HG03469 (cell line): ENCODE data around the gene DNAH3.

ENCODE experiments used
- ATAC-seq: cut with Tn5 transposase; IDR thresholded peaks from one replicate; pipeline ENCODE4 v1.9.1; 2021; ENCODE audit warnings: mild to moderate bottlenecking, moderate library complexity, moderate number of reproducible peaks; ENCODE audit not compliant: unreplicated experiment

The DNAH3 gene

GRCh38 chr16:20911361-20911760 is 239.3 kb downstream of the DNAH3 start:
- no peak for ATAC-seq

- ATAC-seq = no peak
Observed at GRCh38 chr16:20910781-20911321, 239.8 kb downstream of the DNAH3 start.

GRCh38 chr16:20906341-20907255 is 244.0 kb downstream of the DNAH3 start:
- no peak for ATAC-seq

GRCh38 chr16:20905576-20905975 is 245.1 kb downstream of the DNAH3 start:
- no peak for ATAC-seq

GRCh38 chr16:20904507-20905081 is 246.1 kb downstream of the DNAH3 start:
- no peak for ATAC-seq

- no peak for ATAC-seq
Observed at GRCh38 chr16:20903899-20904506, 246.6 kb downstream of the DNAH3 start.

- no peak for ATAC-seq
Observed at GRCh38 chr16:20903116-20903898, 247.3 kb downstream of the DNAH3 start.

GRCh38 chr16:20902426-20902825 is 248.2 kb downstream of the DNAH3 start:
- ATAC-seq = no peak

- ATAC-seq = no peak
Observed at GRCh38 chr16:20901436-20902112, 249.1 kb downstream of the DNAH3 start.

GRCh38 chr16:20901068-20901435 is 249.6 kb downstream of the DNAH3 start:
- no peak for ATAC-seq

- peak; percentile 53 for ATAC-seq
Observed at GRCh38 chr16:20900299-20901067, 250.2 kb downstream of the DNAH3 start, which contains the start of the genes DCUN1D3 and LYRM1. Gene DCUN1D3 (minus strand): TSS chr16:20900358. CDS start chr16:20862538, 37,820 bp downstream. Gene LYRM1 (plus strand): TSS chr16:20900771. CDS start chr16:20915556, 14,785 bp downstream.

- no peak for ATAC-seq
Observed at GRCh38 chr16:20899477-20900298, 251.0 kb downstream of the DNAH3 start.

- ATAC-seq = no peak
Observed at GRCh38 chr16:20899071-20899470, 251.6 kb downstream of the DNAH3 start.

- ATAC-seq = no peak
Observed at GRCh38 chr16:20897922-20898321, 252.7 kb downstream of the DNAH3 start.

GRCh38 chr16:20897253-20897897 is 253.3 kb downstream of the DNAH3 start:
- no peak for ATAC-seq

GRCh38 chr16:20894388-20894787 is 256.3 kb downstream of the DNAH3 start:
- ATAC-seq = no peak

GRCh38 chr16:20889625-20890275 is 260.9 kb downstream of the DNAH3 start:
- no peak for ATAC-seq
